ENCODE results near the gene ATP5PB.

ATP5PB gene

DNA sequence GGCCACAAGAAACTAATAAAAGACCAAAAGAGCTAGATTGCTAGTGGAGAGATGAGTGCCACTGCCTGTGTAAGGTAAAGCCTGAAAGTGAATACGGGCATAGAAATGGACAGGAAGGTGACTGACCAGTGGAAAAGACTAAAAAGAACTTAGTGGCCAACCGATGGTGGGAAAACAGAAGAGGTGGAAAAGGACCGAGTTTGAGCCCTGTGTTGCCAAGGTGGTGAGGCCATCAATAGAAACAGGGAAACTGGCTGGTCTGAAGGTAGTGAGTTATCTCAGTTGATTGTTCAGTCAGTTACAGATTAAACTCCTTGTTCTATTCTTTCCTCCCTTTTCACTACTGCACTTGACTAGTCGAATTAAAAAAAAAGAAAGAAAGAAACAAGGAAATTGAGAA lies 2.7 kb upstream of the ATP5PB start:
- FAIRE-seq (no peak), DNase-seq (ENCODE audit: insufficient read length, low spot score) (no peak)

DNA sequence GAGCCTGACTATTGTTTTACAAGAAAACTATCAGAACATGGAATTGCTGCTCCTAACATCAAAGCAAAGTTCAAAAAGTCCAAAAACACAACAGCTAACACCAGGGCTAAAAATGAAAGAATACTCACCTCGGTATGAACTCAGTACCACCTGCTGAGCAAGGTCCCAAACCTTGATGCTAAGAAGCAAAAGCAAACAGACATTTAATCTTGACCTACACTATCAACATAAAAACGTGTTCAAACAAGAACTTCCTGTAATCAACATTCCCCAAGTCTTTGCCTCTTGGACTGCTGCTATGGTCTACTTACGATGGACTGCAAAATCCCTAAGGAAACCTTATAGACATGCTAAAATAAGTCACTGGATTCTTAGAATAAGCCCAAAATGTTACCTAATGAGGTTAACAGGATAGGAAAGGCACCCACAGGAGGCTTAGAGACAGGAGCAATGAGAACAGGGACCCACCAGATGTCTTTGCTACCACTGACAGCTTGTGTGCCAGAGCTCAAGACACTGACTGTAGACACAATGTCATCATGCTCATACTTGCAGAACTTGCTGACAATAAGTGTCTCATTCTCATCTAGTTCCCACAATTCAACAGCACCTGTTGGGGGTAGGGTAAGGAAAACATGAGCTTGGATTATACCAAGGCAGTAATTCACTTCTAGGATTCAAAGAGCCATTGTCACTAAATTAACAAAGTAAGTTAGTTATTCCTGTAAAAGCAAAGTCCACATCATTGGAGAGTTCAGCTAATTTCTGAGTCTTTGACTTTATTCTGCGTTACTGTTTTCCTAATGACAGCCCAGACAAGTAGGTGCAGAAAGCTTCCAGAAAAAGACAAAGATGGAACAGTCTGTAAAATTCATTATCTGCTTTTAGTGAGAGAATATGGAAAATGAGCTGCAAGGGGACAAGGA lies 2.0 kb upstream of the ATP5PB start:
- FAIRE-seq (no peak), DNase-seq (ENCODE audit: insufficient read length, low spot score) (no peak)

DNA sequence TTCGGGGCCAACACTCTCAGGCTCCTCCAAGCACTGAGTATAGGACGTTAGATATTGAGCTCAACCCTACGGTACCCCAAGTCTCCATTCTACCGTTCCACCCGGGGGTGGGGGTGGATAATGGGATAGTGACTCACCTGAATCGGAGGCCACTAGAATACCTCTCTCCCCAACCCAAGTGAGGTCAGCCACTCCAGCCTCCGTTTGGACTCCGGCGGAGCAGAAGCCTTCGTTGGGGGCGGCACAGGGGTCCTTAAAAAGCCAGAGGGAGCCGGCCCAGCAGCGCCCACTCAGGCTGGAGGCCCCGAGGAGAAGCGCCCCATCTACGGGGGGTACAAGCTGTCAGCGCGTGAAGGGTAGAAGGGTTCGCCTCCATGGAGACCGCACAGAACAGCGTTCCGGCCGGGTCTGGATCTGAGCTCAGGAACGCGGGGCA lies 764 bp upstream of the ATP5PB start:
- FAIRE-seq (no peak), DNase-seq (ENCODE audit: insufficient read length, low spot score) (no peak)

DNA sequence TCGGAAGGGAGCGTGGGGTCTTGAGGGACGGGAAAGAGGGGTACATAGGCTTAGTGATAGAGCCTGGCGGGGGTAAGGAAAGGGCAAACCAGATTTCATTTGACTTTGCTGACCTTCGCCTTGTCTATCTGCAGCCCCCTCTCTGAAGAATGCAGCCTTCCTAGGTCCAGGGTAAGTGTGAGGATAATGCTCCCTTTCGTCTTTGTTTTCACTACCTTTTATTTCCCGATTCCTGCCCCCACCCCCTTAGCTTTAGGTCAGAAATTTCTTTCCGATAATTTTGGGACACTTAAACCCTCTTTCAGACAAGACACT lies 396 bp downstream of the ATP5PB start:
- DNase-seq (ENCODE audit: insufficient read length, low spot score): no peak

DNA sequence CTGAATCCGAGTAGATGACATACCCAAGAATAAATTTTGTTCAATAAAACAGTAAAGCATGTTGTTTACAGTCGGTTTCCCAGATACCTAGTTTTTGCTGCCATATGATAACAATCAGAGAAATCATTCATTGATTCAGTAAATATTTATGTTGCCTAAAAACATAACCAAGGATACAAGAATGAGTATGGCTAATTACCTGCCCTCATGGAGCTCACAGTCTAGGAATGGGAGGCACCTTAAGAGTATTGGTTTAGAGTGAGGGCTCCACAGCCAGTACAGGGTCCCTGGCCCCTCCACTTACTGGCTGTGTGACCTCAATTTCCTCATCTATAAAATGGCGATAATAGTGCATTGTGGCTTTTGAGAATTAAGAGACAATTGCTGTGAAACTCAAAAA lies 921 bp downstream of the ATP5PB start:
- FAIRE-seq (no peak), DNase-seq (ENCODE audit: insufficient read length, low spot score) (no peak)

More for the DNA sequence above, 396 bp downstream of the ATP5PB start:
- no peak for FAIRE-seq

DNA sequence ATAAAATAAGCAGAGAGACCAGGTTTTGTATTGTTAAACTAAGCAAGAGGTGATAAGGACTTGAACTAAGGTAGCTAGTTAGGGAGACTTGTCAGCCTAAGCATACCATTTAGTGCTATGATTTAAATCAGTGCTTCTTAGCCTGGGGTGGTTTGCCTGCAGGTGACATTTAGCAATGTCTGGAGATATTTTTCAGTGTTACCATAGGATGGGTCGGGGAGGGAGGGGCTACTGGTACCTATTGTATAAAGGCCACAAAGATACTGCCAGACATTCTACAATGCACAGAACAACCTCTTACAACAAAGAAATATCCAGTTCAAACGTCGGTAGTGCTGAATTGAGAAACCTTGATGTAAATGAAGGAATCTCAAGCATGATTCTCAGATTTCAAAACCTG lies 3.3 kb downstream of the ATP5PB start:
- DNase-seq (ENCODE audit: insufficient read length, low spot score): no peak
- FAIRE-seq: no peak

DNA sequence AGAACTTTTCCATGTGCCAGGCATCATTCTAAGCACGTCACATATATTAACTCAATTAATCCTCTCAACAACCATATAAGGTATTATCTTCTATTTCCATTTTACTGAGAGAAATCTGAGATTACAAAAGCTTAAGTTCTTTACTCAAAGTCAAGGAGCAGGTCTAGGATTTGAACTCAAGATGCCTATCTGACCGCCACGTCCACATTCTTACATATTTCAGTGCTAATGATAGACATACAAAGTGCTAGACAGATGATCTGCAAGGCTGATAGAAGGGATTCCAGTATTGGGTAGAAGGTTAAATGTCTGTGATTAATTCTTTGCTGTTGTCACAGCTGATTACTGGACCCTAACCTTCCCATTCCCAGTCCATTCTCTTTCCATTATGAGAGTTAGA lies 4.4 kb downstream of the ATP5PB start:
- no peak for FAIRE-seq
- DNase-seq (ENCODE audit: insufficient read length, low spot score): no peak

DNA sequence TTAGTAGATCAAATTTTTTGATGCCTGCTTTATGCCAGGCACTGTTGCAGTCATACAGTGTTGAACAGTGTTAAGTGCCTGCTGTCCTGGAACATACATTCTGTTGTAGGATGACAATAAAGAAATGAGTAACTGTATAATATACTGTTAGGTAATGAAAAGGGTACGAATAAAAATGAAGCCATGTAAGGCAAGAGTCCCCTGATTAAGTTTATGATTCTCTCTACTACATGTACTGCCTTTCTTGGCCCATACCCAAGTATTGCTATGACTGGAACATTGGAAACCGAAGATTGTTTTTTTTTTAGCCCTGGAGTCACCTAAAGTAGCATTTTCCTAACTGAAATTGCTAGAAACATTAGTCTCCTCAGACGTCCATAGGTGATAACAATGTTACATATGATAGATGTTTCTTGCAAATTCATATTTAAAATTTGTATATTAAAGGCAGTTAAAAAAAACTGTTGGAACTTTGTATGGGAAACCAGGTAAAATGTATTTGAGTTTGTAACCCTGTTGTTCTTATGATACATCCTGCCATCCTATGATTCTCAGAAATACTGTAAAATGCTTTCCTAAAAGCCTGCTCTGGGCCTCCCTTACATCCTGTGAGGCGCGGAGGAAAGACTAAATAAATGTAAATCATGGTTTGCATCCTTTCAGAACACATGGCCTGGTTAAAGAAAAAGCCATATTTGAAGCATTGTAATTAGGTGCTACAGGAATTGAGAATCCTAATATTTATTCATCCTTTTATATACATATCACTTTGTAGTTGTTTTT lies 5.8 kb downstream of the ATP5PB start:
- FAIRE-seq (no peak), DNase-seq (ENCODE audit: insufficient read length, low spot score) (no peak)

DNA sequence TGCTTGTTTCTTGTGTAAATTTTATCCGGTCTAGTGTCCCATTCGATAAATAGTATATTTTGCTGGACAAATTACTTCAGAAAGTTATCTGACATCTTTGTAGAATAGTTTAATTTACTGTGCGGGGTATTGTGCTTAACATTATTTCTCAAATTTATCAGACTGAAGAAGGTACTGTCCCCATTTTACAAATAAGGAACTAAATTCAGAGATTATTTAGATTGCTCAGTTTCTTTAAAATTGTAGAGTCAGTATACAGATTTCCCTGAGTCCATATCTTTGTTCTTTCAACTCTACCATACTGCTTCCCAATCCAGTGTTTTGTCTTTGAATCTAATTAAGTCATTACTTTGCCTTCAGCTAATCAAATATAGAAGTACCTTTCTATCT lies 6.4 kb downstream of the ATP5PB start:
- FAIRE-seq: no peak

DNA sequence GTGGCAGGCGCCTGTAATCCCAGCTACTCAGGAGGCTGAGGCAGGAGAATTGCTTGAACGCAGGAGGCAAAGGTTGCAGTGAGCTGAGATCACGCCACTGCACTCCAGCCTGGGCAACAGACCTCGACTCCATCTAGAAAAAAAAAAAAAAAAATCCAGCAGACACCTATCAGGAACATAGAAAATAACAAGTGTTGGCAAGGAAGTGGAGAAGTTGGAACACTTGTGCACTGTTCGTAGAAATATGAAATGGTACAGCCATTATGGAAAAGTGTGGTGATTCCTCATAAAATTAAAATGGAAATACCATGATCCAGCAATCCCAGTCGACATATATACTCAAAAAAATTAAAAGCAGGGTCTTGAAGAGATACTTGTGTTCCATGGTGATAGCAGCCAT lies 12.5 kb downstream of the ATP5PB start:
- DNase-seq (ENCODE audit: insufficient read length, low spot score) (no peak), FAIRE-seq (no peak)

More for the DNA sequence above, 6.4 kb downstream of the ATP5PB start:
- DNase-seq (ENCODE audit: insufficient read length, low spot score): no peak

DNA sequence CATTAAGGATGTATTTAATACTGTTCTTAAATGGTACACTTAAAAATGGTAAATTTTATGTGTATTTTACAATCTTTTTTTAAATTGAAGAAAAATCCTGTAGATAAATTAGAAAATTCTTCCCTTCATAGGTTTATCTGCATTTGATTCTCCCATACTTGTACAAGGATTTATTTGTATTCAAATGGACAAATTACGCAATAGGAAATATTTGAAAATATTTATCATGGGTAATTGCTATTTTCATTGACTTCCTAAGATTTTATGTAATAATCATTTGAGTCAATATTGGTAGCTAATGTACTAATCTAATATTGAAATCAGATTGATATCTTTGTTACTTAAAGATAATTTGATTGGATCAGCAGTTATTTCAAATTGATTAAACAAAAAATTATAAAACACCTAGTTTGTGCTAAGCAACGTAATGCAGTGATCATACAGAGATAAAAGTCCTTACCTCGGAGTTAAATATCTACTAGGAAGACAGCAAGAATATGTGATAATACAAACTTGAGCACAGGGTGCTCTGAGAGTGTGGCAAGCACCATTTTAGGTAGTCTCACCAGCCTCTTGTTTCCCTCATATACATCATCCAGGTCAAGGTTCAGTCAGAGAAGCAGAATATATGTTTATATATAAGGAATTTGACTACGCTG lies 13.2 kb downstream of the ATP5PB start:
- FAIRE-seq: no peak
- no peak for DNase-seq (ENCODE audit: insufficient read length, low spot score)

DNA sequence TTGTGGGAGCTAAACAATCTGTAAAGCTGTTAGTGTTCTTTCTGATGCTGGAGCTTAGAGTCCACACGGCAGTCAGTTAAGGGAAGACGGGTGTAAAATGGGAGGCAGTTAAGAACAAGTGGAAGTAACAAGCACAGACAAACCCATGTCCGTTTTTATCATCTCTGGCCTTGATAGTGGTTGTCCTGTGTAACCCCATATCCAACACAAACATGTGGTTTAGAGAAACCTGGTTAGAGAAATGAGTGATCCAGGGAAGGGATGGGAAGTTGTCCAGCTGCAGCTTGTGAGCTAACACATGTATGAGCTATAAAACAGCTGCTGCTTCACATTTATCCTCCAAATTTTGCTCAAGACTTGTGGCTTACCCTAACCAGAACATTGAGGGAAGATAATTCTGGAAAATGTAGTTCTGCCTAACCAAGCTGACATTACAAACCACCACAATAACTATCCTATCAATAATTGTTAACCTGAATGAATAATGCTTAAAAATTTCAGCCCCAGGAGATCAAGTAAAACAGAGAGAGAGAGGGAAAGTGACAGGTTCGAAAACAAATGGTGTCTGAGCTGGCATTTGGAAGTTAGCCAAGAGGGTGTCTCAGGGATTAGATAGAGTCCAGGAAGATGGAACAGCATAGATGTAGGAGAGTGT lies 13.9 kb downstream of the ATP5PB start:
- FAIRE-seq (no peak), DNase-seq (ENCODE audit: insufficient read length, low spot score) (no peak)

DNA sequence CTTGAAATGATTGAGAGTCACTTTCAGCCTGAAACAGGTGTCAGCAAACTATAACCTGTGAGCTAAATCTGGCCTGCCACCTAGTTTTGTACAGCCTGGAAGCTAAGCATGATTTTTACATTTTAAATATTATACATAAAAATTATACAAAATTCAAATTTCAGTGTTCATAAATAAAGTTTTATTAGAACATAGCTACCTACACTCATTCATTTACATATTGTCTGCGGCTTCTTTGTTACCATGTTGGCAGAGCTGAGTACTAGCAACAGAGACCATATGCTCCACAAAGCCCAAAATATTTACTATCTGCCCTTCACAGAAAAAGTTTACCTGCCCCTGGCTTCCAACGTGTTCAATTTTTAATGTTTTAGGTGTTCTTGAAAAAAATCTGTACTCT lies 16.5 kb downstream of the ATP5PB start:
- FAIRE-seq: no peak

DNA sequence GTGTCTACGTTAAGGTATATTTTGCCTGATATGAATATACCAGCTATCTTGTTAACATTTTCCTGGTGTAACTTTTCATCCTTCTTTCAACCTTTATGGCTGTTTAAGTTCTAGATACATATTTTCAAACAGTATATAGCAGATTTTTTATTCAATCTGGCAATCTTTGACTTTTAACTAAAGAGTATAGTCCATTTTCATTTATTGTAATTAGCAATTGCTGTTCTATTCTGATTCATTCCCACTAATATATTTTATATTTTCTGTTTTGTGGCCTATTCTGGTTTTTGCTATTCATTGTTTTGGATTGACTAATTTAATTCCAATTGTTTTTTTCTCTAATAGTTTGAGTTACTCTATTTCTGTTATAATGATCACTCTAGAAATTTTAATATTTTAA lies 17.2 kb downstream of the ATP5PB start:
- DNase-seq (ENCODE audit: insufficient read length, low spot score): no peak
- no peak for FAIRE-seq

More for the DNA sequence above, 16.5 kb downstream of the ATP5PB start:
- DNase-seq (ENCODE audit: insufficient read length, low spot score): no peak

DNA sequence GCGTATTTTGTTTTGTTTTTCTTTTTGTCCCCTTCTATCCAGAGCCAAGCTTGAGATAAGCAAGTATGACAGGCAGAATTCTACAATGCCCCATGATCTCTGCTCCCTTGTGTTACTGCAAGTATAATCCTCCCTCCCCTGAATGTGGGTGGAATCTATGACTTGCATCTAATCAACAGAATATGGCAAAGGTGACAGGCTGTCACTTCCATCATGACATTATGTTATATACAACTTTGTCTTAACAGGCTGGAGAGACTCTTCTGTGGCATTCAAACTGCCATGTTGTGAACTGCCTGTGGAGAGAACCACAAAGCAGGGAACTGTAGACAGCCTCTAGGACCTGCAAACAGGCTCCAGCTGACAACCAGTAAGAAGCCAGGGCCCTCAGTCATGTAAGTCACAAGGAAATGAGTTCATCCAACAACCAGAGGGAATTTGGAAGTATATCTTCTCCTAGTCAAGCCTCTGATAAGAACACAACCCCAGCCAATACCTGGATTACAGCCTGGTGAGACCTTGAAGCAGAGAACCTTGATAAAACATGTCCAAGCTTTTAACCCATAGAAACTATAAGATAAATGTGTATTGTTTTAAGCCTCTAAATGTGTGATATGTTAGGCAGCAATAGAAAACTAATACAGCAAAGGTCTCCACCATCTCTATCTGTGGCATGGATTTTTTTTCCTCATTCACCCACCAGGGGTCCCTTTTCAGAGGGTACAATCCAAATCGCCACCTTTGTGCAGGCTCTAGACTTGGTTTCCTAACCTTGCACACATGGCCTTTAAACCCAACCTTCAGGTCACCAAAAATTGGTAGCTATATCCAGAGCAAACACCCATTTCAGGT lies 18.8 kb downstream of the ATP5PB start:
- FAIRE-seq (no peak), DNase-seq (ENCODE audit: insufficient read length, low spot score) (no peak)

DNA sequence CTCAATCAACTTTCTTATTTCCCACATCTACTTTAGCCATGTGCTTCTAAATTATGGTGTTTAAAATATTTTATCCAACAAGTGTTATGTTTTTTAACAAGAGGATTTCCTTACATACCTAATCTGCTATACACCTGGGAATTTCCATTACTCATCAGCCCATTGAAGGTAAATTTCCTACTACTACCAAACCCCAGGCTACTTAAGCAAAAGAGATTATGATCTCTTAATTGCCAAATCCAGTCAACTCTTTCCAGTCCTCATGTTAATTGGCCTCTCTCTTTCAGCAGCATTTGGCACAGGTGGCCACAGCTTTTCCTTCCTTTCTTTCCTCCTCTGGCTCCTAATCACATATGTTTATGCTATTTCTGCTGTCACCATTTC lies 19.4 kb downstream of the ATP5PB start:
- no peak for FAIRE-seq
- DNase-seq (ENCODE audit: insufficient read length, low spot score): no peak

DNA sequence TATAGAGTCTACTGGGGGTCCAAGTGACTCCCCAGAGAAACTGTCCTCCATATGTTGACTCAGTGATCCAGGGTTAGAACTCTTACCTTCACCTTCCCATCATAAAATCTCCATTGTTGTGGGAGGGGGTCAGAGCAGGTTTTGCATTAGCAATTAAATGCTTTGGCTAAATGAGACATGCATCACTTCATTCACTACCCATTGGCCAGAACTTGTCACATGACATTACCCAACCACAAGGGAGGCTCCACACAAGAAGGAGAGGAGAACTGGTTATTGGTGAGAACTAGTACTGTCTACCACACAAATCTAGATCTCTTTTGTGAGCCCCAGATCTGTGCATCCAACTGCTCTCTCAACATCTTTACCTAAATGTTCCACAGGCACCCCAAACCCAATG lies 20.3 kb downstream of the ATP5PB start:
- DNase-seq (ENCODE audit: insufficient read length, low spot score): no peak
- no peak for FAIRE-seq

DNA sequence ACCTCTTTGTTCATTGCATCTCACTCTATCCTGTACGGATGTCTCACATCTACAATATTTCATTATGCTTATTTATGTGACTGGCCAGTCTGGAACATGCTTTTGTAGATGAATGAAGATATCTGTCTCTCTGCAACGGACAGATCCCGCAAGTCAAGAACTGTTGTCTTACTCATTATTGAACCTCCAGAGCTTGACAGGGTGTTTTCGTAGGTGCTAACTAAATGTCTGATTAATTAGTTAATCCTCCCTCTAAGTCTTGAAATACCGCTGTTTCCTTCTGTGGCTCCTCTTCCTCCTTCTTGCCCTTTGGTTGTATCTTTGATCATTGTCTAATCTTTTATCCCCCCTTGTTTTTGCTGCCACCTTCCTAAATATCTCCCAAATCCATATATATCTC lies 21.3 kb downstream of the ATP5PB start:
- DNase-seq (ENCODE audit: insufficient read length, low spot score): no peak
- no peak for FAIRE-seq

DNA sequence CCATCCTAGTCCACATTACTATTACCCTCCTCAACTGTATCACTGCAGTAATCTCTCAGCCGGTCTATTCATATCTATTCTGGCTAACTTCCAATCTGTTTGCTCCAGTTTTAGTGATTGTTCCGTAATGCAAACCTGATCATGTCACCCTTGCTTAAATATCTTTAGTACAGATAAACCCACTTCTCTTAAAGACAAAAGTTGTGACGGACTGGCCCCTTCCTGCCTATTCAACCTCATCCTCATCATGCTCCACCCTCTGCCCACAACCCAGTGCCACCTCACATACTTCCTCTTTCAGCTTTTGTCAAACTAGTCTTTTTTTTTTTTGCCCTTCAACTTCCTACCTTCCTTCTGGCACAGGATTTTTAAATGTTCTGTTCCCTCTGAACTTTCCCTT lies 21.7 kb downstream of the ATP5PB start:
- DNase-seq (ENCODE audit: insufficient read length, low spot score): no peak
- FAIRE-seq: no peak

DNA sequence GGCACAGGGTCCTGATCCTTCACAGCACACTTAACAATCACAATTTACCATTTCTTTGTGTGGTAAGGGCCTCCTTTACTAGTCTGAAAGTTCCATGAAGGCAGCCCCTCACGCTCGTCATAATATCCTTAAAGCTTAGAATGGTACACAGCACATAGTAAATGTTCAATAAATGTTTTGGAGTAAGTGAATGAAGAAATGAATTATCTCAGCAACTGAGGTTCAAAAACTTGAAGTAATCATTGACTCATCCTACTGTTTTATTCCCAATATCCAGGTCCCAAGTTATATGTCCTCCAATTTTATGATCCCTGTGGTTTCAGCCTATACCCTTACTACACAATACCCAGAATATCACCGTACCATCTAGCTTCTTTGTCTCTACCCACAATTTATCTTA lies 22.3 kb downstream of the ATP5PB start:
- no peak for DNase-seq (ENCODE audit: insufficient read length, low spot score)
- FAIRE-seq: no peak
